Cardiac septum (tissue), 1 donor: ENCODE results near the gene TSPAN10. TPM values are rescaled to one million over a fixed set of nuclear protein-coding genes. Genes with fewer than 3 reads are reported as not detected.

Experiments used
- DNase-seq: peaks from one replicate; pipeline ENCODE4 v3.0.0-alpha.2; 2020; ENCODE audit warnings: low spot score
- intact Hi-C: fragments of 100-400 bp; cut with DNase I; formaldehyde crosslinking; loops from one replicate; pipeline ENCODE4 v1.14.0; 2022
- total RNA-seq: library from RNA; stranded (reverse); fragmentation: NEBNext Ultra II Directional; extraction: Animal tissue kit (Norgen Biotek cat#: 25700); gene quantifications from one replicate; pipeline ENCODE4 v1.2.1, GENCODE V29; 2021
- donor health status: DM: no; HTN: no; CAD: no.

Gene TSPAN10
- total RNA-seq, 1 donor from 2014 or later = 0.30 TPM

- DNase-seq = no peak
These were observed 15.4 kb upstream of the TSPAN10 start for GRCh38 chr17:81621494-81622130.

GRCh38 chr17:81630274-81630673 lies 6.7 kb upstream of the TSPAN10 start:
- no peak for DNase-seq
- intact Hi-C loops = no loop called here

More at GRCh38 chr17:81621494-81622130, 15.4 kb upstream of the TSPAN10 start:
- intact Hi-C loops = no loop called here

DNA sequence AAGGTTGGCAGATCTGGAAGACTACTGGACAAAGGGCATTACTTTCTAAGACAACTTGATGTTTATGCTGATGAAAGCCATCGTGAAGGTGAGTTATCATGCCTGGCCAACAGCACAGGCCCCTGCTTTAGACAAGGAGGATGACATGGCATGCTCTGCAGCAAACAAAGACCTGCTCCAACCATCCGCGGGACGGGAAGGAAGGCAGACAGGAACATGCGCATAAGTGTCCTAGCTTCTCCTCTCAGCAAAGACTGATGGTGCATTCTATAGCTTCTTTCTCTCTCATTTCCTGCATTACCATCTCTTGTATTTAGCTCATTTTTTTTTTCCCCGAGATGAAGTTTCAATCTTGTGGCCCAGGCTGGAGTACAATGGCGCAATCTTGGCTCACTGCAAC lies 5.5 kb upstream of the TSPAN10 start:
- DNase-seq = no peak
- intact Hi-C loops = no loop called here

DNA sequence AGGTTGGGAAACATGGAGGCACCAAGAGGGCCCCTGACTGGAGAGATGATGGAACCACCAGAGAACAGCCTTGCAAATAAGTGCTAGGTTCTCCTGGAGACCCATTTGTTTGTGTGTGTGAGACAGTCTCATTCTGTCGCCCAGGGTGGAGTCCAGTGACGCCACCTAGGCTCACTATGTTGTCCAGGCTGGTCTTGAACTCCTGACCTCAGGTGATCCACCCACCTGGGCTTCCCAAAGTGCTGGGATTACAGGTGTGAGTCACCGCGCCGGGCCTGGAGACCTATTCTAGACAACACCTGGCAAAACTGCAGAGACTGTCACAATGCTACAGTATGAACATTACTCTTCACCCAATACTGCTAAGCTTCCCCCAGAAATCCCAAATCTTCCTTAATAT lies 1.6 kb upstream of the TSPAN10 start:
- intact Hi-C loops = no loop called here

GRCh38 chr17:81635973-81636504 lies 957 bp upstream of the TSPAN10 start:
- DNase-seq = no peak
- intact Hi-C loops = loop anchor here (2.0 kb wide), 1 partner anchor 31 kb away; the partner anchor contains the start of genes CCDC137 and OXLD1

More for the DNA sequence above, 1.6 kb upstream of the TSPAN10 start:
- DNase-seq = no peak

DNA sequence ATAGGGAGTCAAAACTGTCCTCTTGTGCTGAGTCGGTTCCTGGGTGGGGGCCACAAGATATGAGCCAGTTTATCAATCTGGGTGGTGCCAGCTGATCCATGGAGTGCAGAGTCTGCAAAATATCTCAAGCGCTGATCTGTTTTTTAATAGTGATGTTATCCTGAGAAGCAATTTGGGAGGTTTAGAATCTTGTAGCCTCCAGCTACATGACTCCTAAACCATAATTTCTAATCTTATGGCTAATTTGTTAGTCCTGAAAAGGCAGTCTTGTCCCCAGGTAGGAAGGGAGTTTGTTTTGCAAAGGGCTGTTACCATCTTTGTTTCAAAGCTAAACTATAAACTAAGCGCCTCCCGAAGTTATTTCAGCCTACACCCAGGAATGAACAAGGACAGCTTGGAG lies 1.7 kb downstream of the TSPAN10 start:
- intact Hi-C loops = no loop called here

GRCh38 chr17:81640011-81640410 lies 3.0 kb downstream of the TSPAN10 start:
- DNase-seq = no peak
- intact Hi-C loops = no loop called here

More for the DNA sequence above, 1.7 kb downstream of the TSPAN10 start:
- no peak for DNase-seq

GRCh38 chr17:81641825-81642489 lies 5.0 kb downstream of the TSPAN10 start:
- no peak for DNase-seq
- intact Hi-C loops = no loop called here

GRCh38 chr17:81644496-81644895 lies 7.5 kb downstream of the TSPAN10 start:
- intact Hi-C loops = no loop called here
- DNase-seq = no peak

- DNase-seq = no peak
- intact Hi-C loops = no loop called here
These were observed 8.3 kb downstream of the TSPAN10 start for GRCh38 chr17:81644976-81645952.

DNA sequence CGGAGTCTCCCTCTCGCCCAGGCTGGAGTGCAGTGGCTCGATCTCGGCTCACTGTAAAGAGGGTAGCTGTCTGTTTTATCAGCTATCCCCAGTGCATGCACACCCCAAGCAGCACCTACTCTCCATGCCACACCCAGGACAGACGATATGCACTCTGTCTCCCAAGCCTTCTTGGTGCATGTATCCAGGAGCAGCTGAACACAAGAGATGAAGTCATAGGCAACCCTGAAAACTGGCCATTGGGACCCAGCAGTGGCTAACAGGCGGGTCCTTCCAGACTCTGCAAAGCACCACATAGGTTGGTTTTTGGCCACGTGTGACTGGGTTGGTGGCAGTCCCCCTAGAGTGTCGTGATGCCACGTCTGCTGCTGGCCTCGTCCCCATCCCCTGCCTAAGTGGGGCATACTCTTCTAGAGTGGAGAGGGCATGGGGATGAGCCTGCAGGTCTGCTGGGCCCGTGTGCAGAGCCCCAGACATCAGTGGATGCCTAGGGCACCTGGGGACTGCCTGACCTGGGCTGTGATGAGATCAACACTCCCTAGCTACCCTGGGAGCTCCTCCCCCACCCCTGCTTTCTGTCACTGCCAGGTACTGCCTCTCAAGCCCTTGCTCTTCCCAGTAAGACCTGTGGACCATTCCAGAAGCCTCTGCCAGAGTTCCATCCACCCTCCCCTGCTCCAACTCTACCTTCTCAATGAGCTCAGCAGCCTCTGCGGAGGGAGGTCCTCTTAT lies 10.0 kb downstream of the TSPAN10 start:
- DNase-seq = no peak
- intact Hi-C loops = no loop called here

- intact Hi-C loops = no loop called here
- DNase-seq = no peak
These were observed 10.6 kb downstream of the TSPAN10 start for GRCh38 chr17:81647640-81648012.

GRCh38 chr17:81648013-81648706 lies 11.2 kb downstream of the TSPAN10 start:
- intact Hi-C loops = no loop called here
- no peak for DNase-seq

DNA sequence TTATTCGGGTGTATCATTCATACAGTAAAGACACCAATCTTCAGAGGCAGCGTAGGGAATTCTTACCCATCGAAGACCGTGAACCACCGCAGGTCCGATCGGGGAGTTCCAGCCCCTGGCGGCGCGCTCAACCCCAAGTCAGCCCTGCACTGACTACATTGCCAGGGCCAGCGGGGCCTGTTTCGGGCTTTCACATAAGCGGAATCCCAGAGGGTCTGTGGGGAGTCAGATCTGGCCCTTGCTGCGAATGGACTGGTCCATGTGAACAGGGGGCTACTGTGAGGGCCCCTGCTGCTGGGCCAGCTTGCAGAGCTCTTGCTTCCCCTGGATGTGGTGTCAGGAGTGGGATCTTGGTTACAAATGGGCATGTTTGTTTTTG lies 11.7 kb downstream of the TSPAN10 start:
- intact Hi-C loops = no loop called here
- DNase-seq = no peak

DNA sequence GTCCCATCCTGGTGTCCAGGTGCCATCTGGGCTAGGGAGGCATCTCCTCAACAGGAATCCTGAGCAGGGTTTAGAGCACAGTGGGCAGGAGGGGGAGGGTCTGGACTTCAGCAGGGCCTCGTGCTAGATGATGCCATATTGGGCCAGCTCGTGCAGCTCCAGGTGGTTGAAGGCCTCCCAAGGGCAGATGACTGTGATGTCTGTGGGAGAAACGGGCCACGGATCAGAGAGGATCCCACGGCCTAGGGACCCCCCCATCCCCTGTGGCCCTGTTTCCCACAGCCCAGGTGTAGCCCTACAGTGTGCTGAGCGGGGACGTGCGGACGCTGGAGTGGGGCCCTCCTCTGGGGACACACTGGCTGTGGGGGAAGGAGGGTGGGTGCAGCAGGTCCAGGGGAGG lies 14.0 kb downstream of the TSPAN10 start:
- intact Hi-C loops = no loop called here
- no peak for DNase-seq

DNA sequence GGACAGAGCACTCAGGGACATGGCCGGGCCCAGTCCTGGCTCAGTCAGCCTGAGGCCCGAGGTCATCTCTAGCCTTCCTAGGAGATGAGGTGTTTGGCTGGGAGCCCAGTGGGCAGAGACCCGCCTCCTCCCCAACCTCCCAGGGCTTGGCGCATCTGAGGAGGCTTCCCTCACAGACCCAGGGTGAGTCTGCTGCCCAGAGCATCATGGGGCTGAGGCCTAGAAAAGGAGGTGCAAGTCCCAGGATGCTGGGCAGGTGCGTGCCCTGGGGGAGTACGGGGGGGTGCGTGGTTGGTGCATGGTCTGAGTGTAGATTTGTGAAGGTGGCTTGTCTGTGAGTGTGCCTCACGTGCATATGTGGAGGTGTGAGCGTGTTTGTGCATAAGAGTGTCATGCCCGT lies 14.7 kb downstream of the TSPAN10 start:
- intact Hi-C loops = no loop called here
- no peak for DNase-seq

DNA sequence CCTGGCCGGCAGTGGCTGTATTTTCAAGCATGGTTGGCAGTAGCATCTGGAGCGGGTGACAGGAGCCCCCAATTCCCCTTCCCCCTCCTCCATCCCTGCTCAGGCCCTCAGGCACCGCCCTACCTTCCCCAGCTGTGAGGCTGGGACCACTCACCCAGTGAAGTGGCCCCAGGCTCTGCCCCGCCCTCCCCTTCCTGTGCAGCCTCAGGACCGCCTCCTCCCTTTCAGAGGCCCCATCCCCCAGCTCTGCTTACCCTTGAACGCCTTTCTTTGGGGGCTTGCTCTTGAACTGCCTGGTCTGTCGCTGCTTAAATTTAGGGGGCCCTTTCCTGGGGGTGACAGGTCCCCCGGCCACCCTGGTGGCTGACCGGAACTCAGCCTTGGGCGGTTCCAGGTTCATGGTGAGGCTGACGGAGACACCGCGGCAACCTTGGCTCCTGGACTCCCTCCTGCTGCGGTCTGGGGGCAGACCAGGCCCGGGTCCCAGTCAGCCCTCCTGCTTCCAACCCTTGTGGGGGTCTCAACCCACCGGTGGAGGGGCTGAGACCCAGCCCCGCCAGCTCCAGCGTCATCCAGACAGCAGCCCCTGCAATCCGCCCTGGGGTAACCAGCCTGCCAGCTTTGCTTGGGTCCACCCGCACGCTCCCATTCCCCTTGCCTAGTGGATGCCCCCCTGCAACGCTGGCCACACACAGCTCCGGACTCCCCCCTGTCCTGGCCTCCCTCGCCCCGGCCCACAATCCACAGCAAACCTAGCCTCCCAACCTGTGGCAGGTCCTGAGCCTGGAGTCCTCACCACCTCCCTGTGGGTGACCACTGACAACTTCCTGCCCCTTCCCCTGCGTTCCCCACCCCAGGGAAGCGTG lies 16.1 kb downstream of the TSPAN10 start:
- intact Hi-C loops = no loop called here
- no peak for DNase-seq
